Smooth muscle cell of the coronary artery (primary cell): ENCODE results near the gene DNTT. TPM values are rescaled to one million over a fixed set of nuclear protein-coding genes. Genes with fewer than 3 reads are reported as not detected.

Source experiments
- total RNA-seq: library from RNA; depleted of rRNA; stranded (reverse); fragments of >200 nt; gene quantifications from 2 replicates; pipeline ENCODE4 v1.2.3, GENCODE V29; 2014; ENCODE audit warnings: low replicate concordance

Gene DNTT
- total RNA-seq, result not detected in 2 replicates

DNA sequence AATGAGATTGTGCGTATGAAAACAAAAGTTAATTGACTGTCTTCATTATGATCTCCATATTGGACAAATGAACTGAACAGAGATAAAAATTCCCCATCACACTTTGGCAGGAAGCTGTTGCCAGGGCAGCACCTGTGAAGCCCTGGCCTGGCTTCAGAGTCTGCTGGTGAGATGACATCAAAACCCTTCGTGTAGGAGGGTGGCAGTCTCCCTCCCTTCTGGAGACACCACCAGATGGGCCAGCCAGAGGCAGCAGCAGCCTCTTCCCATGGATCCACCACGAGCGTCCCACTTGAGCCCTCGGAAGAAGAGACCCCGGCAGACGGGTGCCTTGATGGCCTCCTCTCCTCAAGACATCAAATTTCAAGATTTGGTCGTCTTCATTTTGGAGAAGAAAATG, at the start of gene DNTT:
TSS of gene DNTT (plus strand) at position 205 of the 400 bp plus-strand sequence. CDS start at position 269, 64 bp downstream.

DNA sequence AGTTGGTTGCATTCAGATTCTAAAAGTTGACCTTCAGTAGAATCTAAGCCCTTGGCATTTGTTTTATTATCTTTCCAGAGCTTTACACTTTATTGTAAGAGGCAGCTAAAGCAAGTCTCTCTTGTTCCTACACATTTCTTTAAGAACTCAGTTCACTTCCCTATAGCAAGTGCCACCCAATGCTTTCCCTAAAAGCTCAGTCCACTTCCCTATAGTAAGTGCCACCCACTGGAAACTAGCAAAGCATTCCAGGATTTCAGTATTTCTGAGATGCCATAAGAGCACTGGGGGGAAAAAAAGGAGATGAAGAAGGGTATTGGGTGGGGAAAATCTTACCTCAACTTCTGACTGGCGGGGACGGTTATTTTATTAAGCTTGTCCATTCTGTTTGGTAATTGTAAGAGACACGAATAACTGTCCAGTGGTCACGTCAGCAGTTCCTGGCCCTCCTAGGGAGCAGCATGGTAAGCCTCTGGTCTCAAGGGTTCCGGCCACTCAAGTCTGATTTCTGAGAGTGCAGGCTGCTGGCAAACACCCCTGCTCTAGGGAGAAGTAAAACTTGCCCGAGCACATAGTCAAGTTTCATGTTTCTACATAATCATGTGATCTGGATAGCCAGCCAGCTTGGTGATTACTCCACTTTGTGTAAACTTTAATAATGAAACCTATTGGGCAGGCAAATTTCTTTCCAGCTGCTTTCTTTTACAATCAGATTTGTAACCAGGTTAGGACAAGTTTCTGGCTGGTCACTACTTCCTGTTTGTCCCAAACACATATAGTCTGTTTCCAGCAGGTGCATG, 33.0 kb upstream of the DNTT start, which contains the start of gene BLNK:
TSS of gene BLNK (minus strand) at position 554 of the 800 bp plus-strand sequence. CDS start at position 383, 171 bp downstream.

DNA sequence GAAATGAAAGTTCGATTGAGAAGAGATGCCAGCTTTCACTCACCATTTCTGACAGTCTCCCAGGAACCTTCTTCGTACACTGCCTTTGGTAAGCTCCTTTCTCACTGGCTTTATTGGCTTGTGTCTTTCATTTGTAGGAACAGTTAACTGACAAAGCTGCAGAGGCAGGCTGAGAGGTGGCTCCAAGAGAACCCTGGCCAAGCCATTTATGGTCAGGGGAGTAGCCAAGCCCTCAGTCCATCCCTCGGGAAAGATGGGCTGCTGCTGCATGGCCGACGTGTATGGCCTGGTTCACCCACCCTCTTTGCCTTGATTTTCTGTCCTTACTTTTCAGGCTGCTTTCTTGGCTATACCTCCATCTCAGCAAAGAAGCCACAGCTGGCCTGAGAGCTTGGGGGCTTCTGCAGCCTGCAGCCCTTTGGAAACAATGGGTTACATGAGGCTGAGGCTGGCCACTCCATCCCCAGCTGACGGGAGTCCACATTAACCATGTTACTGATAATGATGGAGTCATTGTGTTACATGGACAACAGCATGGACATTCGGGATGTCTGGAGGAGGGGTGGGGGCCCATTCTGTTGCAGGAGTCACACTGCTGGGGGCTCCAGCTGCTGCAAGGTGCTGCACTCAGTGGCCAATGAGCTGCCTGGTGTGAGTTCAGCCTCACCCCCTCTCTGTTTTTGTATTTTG, 54.8 kb downstream of the DNTT start, which contains the start of gene OPALIN:
TSS of gene OPALIN (minus strand) at position 152 of the 690 bp plus-strand sequence. CDS start at position 46, 106 bp downstream.

Other genes with a start within 250 kb of the DNTT start
- 7.4 and 9.5 TPM in 2 replicates for gene ZNF518A, start 174.1 kb upstream of the DNTT start, total RNA-seq
- not detected in 2 replicates for gene BLNK, start 32.9 kb upstream of the DNTT start, total RNA-seq
- not detected in 2 replicates for gene OPALIN, start 54.6 kb downstream of the DNTT start, total RNA-seq
- 0.08 and 0.12 TPM in 2 replicates for gene TLL2, start 209.5 kb downstream of the DNTT start, total RNA-seq